IMR-90 (cell line): ENCODE results near the gene ARPC5L. TPM values are rescaled to one million over a fixed set of nuclear protein-coding genes. Genes with fewer than 3 reads are reported as not detected.

Source experiments
- ATAC-seq: fragments of 200-7000 bp; cut with Tn5 transposase; 2 replicates; pipeline ENCODE4 v1.9.1; 2020; ENCODE audit warnings: low read depth, mild to moderate bottlenecking, moderate library complexity
- BruUV-seq: library from RNA; stranded (reverse); fragments of 400-500 nt; replicated peaks from 2 replicates; lab custom pipeline; 2021; lab: Mats Ljungman, UMichigan
- CTCF ChIA-PET: fragments of 300-600 bp; formaldehyde crosslinking; extraction: SDS; loops from one replicate; lab custom pipeline; 2021; ENCODE audit warnings: antibody characterized with exemption; lab: Yijun Ruan, JAX
- POLR2A ChIA-PET: fragments of 300-600 bp; sonication (Branson Sonifier 250); formaldehyde crosslinking; loops from one replicate; lab custom pipeline; 2022; ENCODE audit warnings: antibody characterized with exemption; ENCODE audit not compliant: unreplicated experiment; lab: Charles Lee
- DNase-seq: peaks from one replicate; pipeline ENCODE4 v3.0.0; 2013
- H2AFZ ChIP-seq: replicated peaks from 2 replicates; pipeline ENCODE3; 2013; ENCODE audit warnings: low read length, mild to moderate bottlenecking; ENCODE audit not compliant: poor library complexity
- H2AK5ac ChIP-seq: 2 replicates; pipeline ENCODE4 v1.6.1; 2013; ENCODE audit warnings: low read depth, low read length, inconsistent platforms
- H2AK9ac ChIP-seq: replicated peaks from 2 replicates; pipeline ENCODE3; 2013; ENCODE audit warnings: mild to moderate bottlenecking, low read depth, low read length, moderate library complexity; ENCODE audit not compliant: poor library complexity
- H2BK120ac ChIP-seq: 2 replicates; pipeline ENCODE4 v1.6.1; 2013; ENCODE audit warnings: low read depth, low read length, inconsistent platforms
- H2BK15ac ChIP-seq: 3 replicates; pipeline ENCODE4 v1.6.1; 2013; ENCODE audit warnings: low read depth, low read length, inconsistent platforms
- H2BK20ac ChIP-seq: 2 replicates; pipeline ENCODE4 v1.6.1; 2013; ENCODE audit warnings: low read depth, mild to moderate bottlenecking, inconsistent platforms, low read length, moderate library complexity
- H2BK5ac ChIP-seq: 2 replicates; pipeline ENCODE4 v1.6.1; 2013; ENCODE audit warnings: mild to moderate bottlenecking, low read depth, low read length, inconsistent platforms; ENCODE audit not compliant: poor library complexity, severe bottlenecking
- H3K14ac ChIP-seq: replicated peaks from 2 replicates; pipeline ENCODE4 v1.6.1; 2013; ENCODE audit warnings: low read depth, low read length, inconsistent platforms
- H3K18ac ChIP-seq: 2 replicates; pipeline ENCODE4 v1.6.1; 2013; ENCODE audit warnings: low read depth, low read length, control low read depth
- H3K23ac ChIP-seq: 2 replicates; pipeline ENCODE4 v1.6.1; 2013; ENCODE audit warnings: low read depth, low read length, inconsistent platforms
- H3K27ac ChIP-seq: 2 replicates; pipeline ENCODE4 v1.5.1; 2013; ENCODE audit warnings: mild to moderate bottlenecking, control low read depth, low read length; ENCODE audit not compliant: insufficient read depth
- H3K27me3 ChIP-seq: 2 replicates; pipeline ENCODE4 v1.6.1; 2013; ENCODE audit warnings: low read length; ENCODE audit not compliant: control insufficient read depth, insufficient read depth
- H3K36me3 ChIP-seq: 2 replicates; pipeline ENCODE4 v1.6.1; 2013; ENCODE audit warnings: low read length, mixed read lengths; ENCODE audit not compliant: control insufficient read depth, insufficient read depth
- H3K4ac ChIP-seq: 2 replicates; pipeline ENCODE4 v1.6.1; 2013; ENCODE audit warnings: low read depth, low read length, inconsistent platforms
- H3K4me1 ChIP-seq: 2 replicates; pipeline ENCODE4 v1.6.1; 2013; ENCODE audit warnings: low read length, mixed read lengths; ENCODE audit not compliant: control insufficient read depth, insufficient read depth
- H3K4me2 ChIP-seq: 2 replicates; pipeline ENCODE4 v1.6.1; 2013; ENCODE audit warnings: low read depth, mild to moderate bottlenecking, control low read depth, low read length, moderate library complexity
- H3K4me3 ChIP-seq: 2 replicates; pipeline ENCODE4 v1.5.1; 2013; ENCODE audit warnings: low read depth, mild to moderate bottlenecking, control low read depth, low read length, moderate library complexity; ENCODE audit not compliant: insufficient read depth
- H3K56ac ChIP-seq: 2 replicates; pipeline ENCODE4 v1.6.1; 2013; ENCODE audit warnings: low read length, inconsistent platforms; ENCODE audit not compliant: insufficient read depth; ENCODE audit errors: extremely low read depth
- H3K79me1 ChIP-seq, 2 experiments: 2 replicates each; pipeline ENCODE4 v1.6.1; 2013; ENCODE audit warnings: low read length in 2 of 2, inconsistent platforms in 1 of 2, low read depth in 1 of 2
- H3K9ac ChIP-seq: 2 replicates; pipeline ENCODE4 v1.6.1; 2013; ENCODE audit warnings: low read depth, low read length, control low read depth
- H3K9me1 ChIP-seq: 2 replicates; pipeline ENCODE4 v1.6.1; 2013; ENCODE audit warnings: low read length, inconsistent platforms; ENCODE audit not compliant: insufficient read depth
- H3K9me3 ChIP-seq: 2 replicates; pipeline ENCODE4 v1.6.1; 2013; ENCODE audit warnings: low read length; ENCODE audit not compliant: control insufficient read depth, insufficient read depth
- H4K20me1 ChIP-seq: 2 replicates; pipeline ENCODE4 v1.6.1; 2013; ENCODE audit warnings: low read length, inconsistent platforms; ENCODE audit not compliant: insufficient read depth
- H4K5ac ChIP-seq: 2 replicates; pipeline ENCODE4 v1.6.1; 2013; ENCODE audit warnings: mild to moderate bottlenecking, low read depth, low read length, control low read depth
- H4K8ac ChIP-seq, 2 experiments: 2 replicates each; pipeline ENCODE4 v1.6.1; 2013; ENCODE audit warnings: low read depth in 2 of 2, low read length in 2 of 2, control low read depth in 1 of 2, inconsistent platforms in 1 of 2
- H4K91ac ChIP-seq: 2 replicates; pipeline ENCODE4 v1.6.1; 2013; ENCODE audit warnings: low read depth, low read length, inconsistent platforms; ENCODE audit not compliant: insufficient read depth
- BHLHE40 ChIP-seq: fragments of 150-350 bp; IDR thresholded peaks from 2 replicates; pipeline ENCODE4 v1.6.1; 2016; ENCODE audit warnings: mild to moderate bottlenecking, low read depth, low read length
- CEBPB ChIP-seq: IDR thresholded peaks from 2 replicates; pipeline ENCODE4 v1.6.1; 2012; ENCODE audit warnings: low read depth, low read length, improper control_type of control experiment
- CTCF ChIP-seq: conservative IDR thresholded peaks from 2 replicates; pipeline ENCODE4 v1.5.1; 2012; ENCODE audit warnings: mild to moderate bottlenecking, low read depth, low read length, improper control_type of control experiment
- ELK1 ChIP-seq: fragments of 150-350 bp; IDR thresholded peaks from 2 replicates; pipeline ENCODE4 v1.6.1; 2016; ENCODE audit warnings: low read depth, mild to moderate bottlenecking, low read length, moderate library complexity, borderline replicate concordance
- FOS ChIP-seq: fragments of 150-350 bp; IDR thresholded peaks from 2 replicates; pipeline ENCODE4 v1.6.1; 2016; ENCODE audit warnings: low read depth, low read length
- MAFK ChIP-seq: IDR thresholded peaks from 2 replicates; pipeline ENCODE4 v1.6.1; 2012; ENCODE audit warnings: low read depth, low read length, improper control_type of control experiment
- MAZ ChIP-seq: IDR thresholded peaks from 2 replicates; pipeline ENCODE4 v1.6.1; 2012; ENCODE audit warnings: low read depth, mild to moderate bottlenecking, low read length, improper control_type of control experiment, moderate library complexity, borderline replicate concordance
- MXI1 ChIP-seq: IDR thresholded peaks from 2 replicates; pipeline ENCODE4 v1.6.1; 2012; ENCODE audit warnings: low read depth, mild to moderate bottlenecking, low read length, moderate library complexity, borderline replicate concordance
- NFE2L2 ChIP-seq: fragments of 150-350 bp; IDR thresholded peaks from 2 replicates; pipeline ENCODE4 v1.6.1; 2016; ENCODE audit warnings: low read depth, mild to moderate bottlenecking, low read length
- POLR2A ChIP-seq: IDR thresholded peaks from 2 replicates; pipeline ENCODE4 v1.6.1; 2012; ENCODE audit warnings: mild to moderate bottlenecking, low read depth, low read length
- RAD21 ChIP-seq: IDR thresholded peaks from 2 replicates; pipeline ENCODE4 v1.6.1; 2012; ENCODE audit warnings: low read length, improper control_type of control experiment
- RCOR1 ChIP-seq: IDR thresholded peaks from 2 replicates; pipeline ENCODE4 v1.6.1; 2012; ENCODE audit warnings: mild to moderate bottlenecking, low read length, improper control_type of control experiment; ENCODE audit not compliant: insufficient replicate concordance
- RFX5 ChIP-seq: IDR thresholded peaks from 2 replicates; pipeline ENCODE4 v1.8.0; 2012; ENCODE audit warnings: low read depth, mild to moderate bottlenecking, low read length, moderate library complexity
- SMC3 ChIP-seq: fragments of 150-350 bp; IDR thresholded peaks from 2 replicates; pipeline ENCODE4 v1.6.1; 2016; ENCODE audit warnings: low read depth, mild to moderate bottlenecking, antibody characterized with exemption, low read length, moderate library complexity
- USF2 ChIP-seq: fragments of 150-350 bp; IDR thresholded peaks from 2 replicates; pipeline ENCODE4 v1.6.1; 2017; ENCODE audit warnings: mild to moderate bottlenecking, antibody characterized with exemption, low read length, low read depth
- WGBS, 2 experiments: methylation state at CpG; one replicate each; pipeline versions ENCODE4 v1.1.5 to v1.1.7; 2013; ENCODE audit warnings: missing lambda C conversion rate in 2 of 2; ENCODE audit not compliant: insufficient read length in 1 of 2; ENCODE audit errors: extremely low coverage in 2 of 2; 5-methylcytosine and 5-hydroxymethylcytosine counted together
- dilution Hi-C: fragments of 300-500 bp; cut with HindIII; formaldehyde crosslinking; loops from one replicate; pipeline ENCODE4 v1.14.3; 2018; ENCODE audit warnings: low sequenced_read_pairs; ENCODE audit not compliant: unreplicated experiment
- in situ Hi-C: fragments of 300-500 bp; cut with MboI; formaldehyde crosslinking; loops from 3 replicates; pipeline ENCODE4 v1.14.3; 2019; ENCODE audit warnings: low sequenced_read_pairs, inconsistent platforms, mixed read lengths
- intact Hi-C: fragments of 100-400 bp; cut with micrococcal nuclease; formaldehyde crosslinking; loops from 2 replicates; pipeline ENCODE4 v1.10.0; 2022
- polyA plus RNA-seq, 3 experiments: library from polyadenylated mRNA; depleted of rRNA; stranded (reverse); fragments of >200 nt; gene quantifications; 2 replicates each; pipeline ENCODE4 v1.2.3, GENCODE V29; 2012; ENCODE audit warnings: low replicate concordance in 1 of 3
- total RNA-seq: library from RNA; depleted of rRNA; stranded (reverse); fragments of >200 nt; gene quantifications from 2 replicates; pipeline ENCODE4 v1.2.3, GENCODE V29; 2012

The ARPC5L gene
- total and polyA plus RNA-seq, 2 of the 4 experiments (the other 2 are of a cell fraction): 11.1 to 53.8 TPM

GRCh38 chr9:124913378-124913777 lies 51.4 kb downstream of the ARPC5L start:
- BruUV-seq: no TSS peak
- WGBS, 2 experiments: no CpG with 5 or more reads among the region's 2 CpGs
- Histone ChIP-seq H3K4me2 (no peak overlapping the region), H3K4me3 (no peak overlapping the region), H3K27ac (no peak overlapping the region), H2BK5ac (no peak overlapping the region), H3K23ac (no peak overlapping the region), H3K9me1 (peaks cover 13% of the 10 kb centered on the region), H3K9ac (no peak overlapping the region), H4K5ac (no peak overlapping the region), H3K56ac (no peak overlapping the region), H3K14ac (no peak overlapping the region), H3K9me3 (no peaks in the 10 kb centered on the region), H4K8ac (no peak overlapping the region), H3K4me1 (no peaks in the 10 kb centered on the region), H2AK5ac (no peak overlapping the region), H3K18ac (no peak overlapping the region), H3K27me3 (no peaks in the 10 kb centered on the region), H3K4ac (no peak overlapping the region), H2BK20ac (no peak overlapping the region), H4K91ac (no peak overlapping the region), H3K36me3 (peaks cover 32% of the 10 kb centered on the region), H2BK120ac (no peak overlapping the region), H2AFZ (no peak overlapping the region), H2AK9ac (no peak overlapping the region), H4K20me1 (no peaks in the 10 kb centered on the region), H2BK15ac (no peak overlapping the region), H3K79me1 (0 out of 4 replicates have a peak, but pooled peaks cover 0 to 3% of the 10 kb centered on the region in 2 experiments)
- no peak for TF ChIP-seq BHLHE40
- TF ChIP-seq USF2: no peak
- TF ChIP-seq POLR2A: no peak
- no peak for TF ChIP-seq RAD21
- TF ChIP-seq MAZ: no peak
- no peak for TF ChIP-seq CTCF
- no peak for TF ChIP-seq CEBPB
- TF ChIP-seq SMC3: no peak
- no peak for TF ChIP-seq MXI1
- TF ChIP-seq MAFK: no peak
- TF ChIP-seq RFX5: no peak
- TF ChIP-seq FOS: no peak
- no peak for TF ChIP-seq RCOR1
- TF ChIP-seq NFE2L2: no peak
- no peak for TF ChIP-seq ELK1
- ATAC-seq: no peak
- ChIA-PET POLR2A (interaction anchor here (0.5 kb wide), 1 partner anchor 324 kb away, joined by 14 read pairs; no protein-coding TSS in a partner anchor), CTCF (no interaction called here)
- dilution Hi-C loops: no loop called here
- DNase-seq: no peak
- intact Hi-C loops: no loop called here
- in situ Hi-C loops: loop anchor here (25.0 kb wide), 1 partner anchor 449 kb away; no protein-coding TSS in a partner anchor
